Measurements from ENCODE around the gene NTNG1.

DNA sequence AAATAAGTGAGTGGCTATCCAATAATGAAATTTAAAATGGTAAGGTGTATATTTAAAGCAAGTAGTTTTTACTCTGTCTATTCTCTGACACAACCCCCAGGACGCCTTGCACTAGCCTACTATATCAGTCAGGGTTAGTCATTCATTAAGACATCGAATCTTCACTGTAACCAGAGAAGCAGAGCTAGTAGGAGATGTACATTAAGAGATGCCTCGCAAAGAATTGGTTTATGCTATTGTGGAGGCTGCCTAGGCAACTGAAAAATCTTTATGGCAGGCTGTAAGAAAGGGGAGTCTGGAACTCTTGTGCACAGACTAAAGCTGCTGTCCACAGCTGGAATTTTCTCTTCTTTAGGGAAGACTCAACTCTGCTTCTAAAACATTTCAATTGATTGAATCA lies 28.8 kb downstream of the NTNG1 start:
- no peak for TF ChIP-seq JUN (IDR thresholded peaks at IDR 0.05; ENCODE audit: low read depth, low read length)
- no peak for TF ChIP-seq SIN3A (conservative IDR thresholded peaks at IDR 0.05 in 1 of 2, IDR thresholded peaks at IDR 0.05 in 1 of 2; ENCODE audit: low read depth in 1 of 2, low read length in 2 of 2)
- no peak for TF ChIP-seq HDAC2 (IDR thresholded peaks at IDR 0.05; ENCODE audit: borderline replicate concordance in 1 of 2, low read depth in 2 of 2, low read length in 2 of 2)
- TF ChIP-seq POLR2A (IDR thresholded peaks at IDR 0.05; ENCODE audit: control extremely low read depth in 1 of 2, low read depth in 2 of 2, low read length in 2 of 2): no peak
- TF ChIP-seq, protein P1, sequence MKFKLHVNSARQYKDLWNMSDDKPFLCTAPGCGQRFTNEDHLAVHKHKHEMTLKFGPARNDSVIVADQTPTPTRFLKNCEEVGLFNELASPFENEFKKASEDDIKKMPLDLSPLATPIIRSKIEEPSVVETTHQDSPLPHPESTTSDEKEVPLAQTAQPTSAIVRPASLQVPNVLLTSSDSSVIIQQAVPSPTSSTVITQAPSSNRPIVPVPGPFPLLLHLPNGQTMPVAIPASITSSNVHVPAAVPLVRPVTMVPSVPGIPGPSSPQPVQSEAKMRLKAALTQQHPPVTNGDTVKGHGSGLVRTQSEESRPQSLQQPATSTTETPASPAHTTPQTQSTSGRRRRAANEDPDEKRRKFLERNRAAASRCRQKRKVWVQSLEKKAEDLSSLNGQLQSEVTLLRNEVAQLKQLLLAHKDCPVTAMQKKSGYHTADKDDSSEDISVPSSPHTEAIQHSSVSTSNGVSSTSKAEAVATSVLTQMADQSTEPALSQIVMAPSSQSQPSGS (IDR thresholded peaks at IDR 0.05; ENCODE audit: low read length): no peak
- no peak for TF ChIP-seq HDAC6 (IDR thresholded peaks at IDR 0.05; ENCODE audit: low read depth, low read length)
- TF ChIP-seq SAP30 (IDR thresholded peaks at IDR 0.05; ENCODE audit: insufficient read depth, insufficient replicate concordance, low read length): no peak
- TF ChIP-seq RAD21 (IDR thresholded peaks at IDR 0.05 in 1 of 2, conservative IDR thresholded peaks at IDR 0.05 in 1 of 2; ENCODE audit: low read depth in 2 of 2, low read length in 2 of 2): no peak
- TF ChIP-seq, protein P2, sequence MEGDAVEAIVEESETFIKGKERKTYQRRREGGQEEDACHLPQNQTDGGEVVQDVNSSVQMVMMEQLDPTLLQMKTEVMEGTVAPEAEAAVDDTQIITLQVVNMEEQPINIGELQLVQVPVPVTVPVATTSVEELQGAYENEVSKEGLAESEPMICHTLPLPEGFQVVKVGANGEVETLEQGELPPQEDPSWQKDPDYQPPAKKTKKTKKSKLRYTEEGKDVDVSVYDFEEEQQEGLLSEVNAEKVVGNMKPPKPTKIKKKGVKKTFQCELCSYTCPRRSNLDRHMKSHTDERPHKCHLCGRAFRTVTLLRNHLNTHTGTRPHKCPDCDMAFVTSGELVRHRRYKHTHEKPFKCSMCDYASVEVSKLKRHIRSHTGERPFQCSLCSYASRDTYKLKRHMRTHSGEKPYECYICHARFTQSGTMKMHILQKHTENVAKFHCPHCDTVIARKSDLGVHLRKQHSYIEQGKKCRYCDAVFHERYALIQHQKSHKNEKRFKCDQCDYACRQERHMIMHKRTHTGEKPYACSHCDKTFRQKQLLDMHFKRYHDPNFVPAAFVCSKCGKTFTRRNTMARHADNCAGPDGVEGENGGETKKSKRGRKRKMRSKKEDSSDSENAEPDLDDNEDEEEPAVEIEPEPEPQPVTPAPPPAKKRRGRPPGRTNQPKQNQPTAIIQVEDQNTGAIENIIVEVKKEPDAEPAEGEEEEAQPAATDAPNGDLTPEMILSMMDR (IDR thresholded peaks at IDR 0.05; ENCODE audit: control extremely low read depth in 1 of 3, insufficient read depth in 1 of 3, low read depth in 1 of 3, low read length in 3 of 3): no peak
- TF ChIP-seq, protein P3, sequence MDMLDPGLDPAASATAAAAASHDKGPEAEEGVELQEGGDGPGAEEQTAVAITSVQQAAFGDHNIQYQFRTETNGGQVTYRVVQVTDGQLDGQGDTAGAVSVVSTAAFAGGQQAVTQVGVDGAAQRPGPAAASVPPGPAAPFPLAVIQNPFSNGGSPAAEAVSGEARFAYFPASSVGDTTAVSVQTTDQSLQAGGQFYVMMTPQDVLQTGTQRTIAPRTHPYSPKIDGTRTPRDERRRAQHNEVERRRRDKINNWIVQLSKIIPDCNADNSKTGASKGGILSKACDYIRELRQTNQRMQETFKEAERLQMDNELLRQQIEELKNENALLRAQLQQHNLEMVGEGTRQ (IDR thresholded peaks at IDR 0.05; ENCODE audit: low read length): no peak
